DND-41 (cell line): ENCODE measurements around the gene R3HDM4.

Source experiments
- ATAC-seq: fragments of 200-7000 bp; cut with Tn5 transposase; 3 replicates; pipeline ENCODE4 v1.9.1; 2021; ENCODE audit warnings: low read depth; ENCODE audit not compliant: insufficient read depth
- DNase-seq: peaks from one replicate; pipeline ENCODE4 v3.0.0-alpha.2; 2020
- H2AFZ ChIP-seq: 2 replicates; pipeline ENCODE4 v1.6.0; 2012; ENCODE audit warnings: low read depth, low read length
- H3K27ac ChIP-seq: 2 replicates; pipeline ENCODE4 v1.5.1; 2012; ENCODE audit warnings: low read length, inconsistent platforms
- H3K27me3 ChIP-seq: fragments of 200-600 bp; sonication (generic); 2 replicates; pipeline ENCODE4 v1.6.0; 2012; ENCODE audit warnings: low read length, mild to moderate bottlenecking, inconsistent platforms; ENCODE audit not compliant: insufficient read depth, poor library complexity
- H3K36me3 ChIP-seq: 2 replicates; pipeline ENCODE4 v1.5.1; 2012; ENCODE audit warnings: low read length, inconsistent platforms; ENCODE audit not compliant: insufficient read depth
- H3K4me1 ChIP-seq: 2 replicates; pipeline ENCODE4 v1.5.1; 2012; ENCODE audit warnings: mild to moderate bottlenecking, low read length; ENCODE audit not compliant: insufficient read depth
- H3K4me2 ChIP-seq: 2 replicates; pipeline ENCODE4 v1.6.0; 2012; ENCODE audit warnings: mild to moderate bottlenecking, moderate library complexity, low read length, inconsistent platforms; ENCODE audit not compliant: insufficient read depth
- H3K4me3 ChIP-seq, 2 experiments: fragments of 200-600 bp in 1 of 2; shearing (Covaris generic) in 1 of 2; 2 replicates each; pipeline ENCODE4 v1.5.1; 2012 to 2016; ENCODE audit warnings: inconsistent platforms in 2 of 2, low read length in 2 of 2, mild to moderate bottlenecking in 2 of 2, low read depth in 1 of 2, moderate library complexity in 1 of 2
- H3K79me2 ChIP-seq: 2 replicates; pipeline ENCODE4 v1.6.0; 2012; ENCODE audit warnings: low read length, inconsistent platforms; ENCODE audit not compliant: insufficient read depth
- H3K9ac ChIP-seq: 2 replicates; pipeline ENCODE4 v1.6.0; 2012; ENCODE audit warnings: low read depth, mild to moderate bottlenecking, inconsistent platforms, low read length, moderate library complexity
- H3K9me3 ChIP-seq: 2 replicates; pipeline ENCODE4 v1.5.1; 2012; ENCODE audit warnings: low read length, moderate library complexity, mild to moderate bottlenecking, inconsistent platforms; ENCODE audit not compliant: insufficient read depth, severe bottlenecking
- H4K20me1 ChIP-seq: 2 replicates; pipeline ENCODE4 v1.6.0; 2012; ENCODE audit warnings: low read length; ENCODE audit not compliant: insufficient read depth
- CTCF ChIP-seq: IDR thresholded peaks from 2 replicates; pipeline ENCODE4 v1.5.1; 2012; ENCODE audit warnings: borderline replicate concordance, low read length, moderate library complexity, mild to moderate bottlenecking; ENCODE audit not compliant: poor library complexity, severe bottlenecking; ENCODE audit errors: extremely low read depth
- EZH2 ChIP-seq: IDR thresholded peaks from 3 replicates; pipeline ENCODE4 v1.6.1; 2012; ENCODE audit warnings: borderline replicate concordance, low read depth, mild to moderate bottlenecking, moderate library complexity, low read length, inconsistent platforms; ENCODE audit not compliant: severe bottlenecking

The R3HDM4 gene

GRCh38 chr19:955803-956765, 43.1 kb upstream of the R3HDM4 start:
- Histone ChIP-seq H3K4me1 (no peaks in the 10 kb centered on the region), H2AFZ (no peak overlapping the region), H3K4me3 (no peak overlapping the region), H3K4me2 (no peak overlapping the region), H3K9me3 (no peaks in the 10 kb centered on the region), H3K79me2 (peaks cover 41% of the 10 kb centered on the region), H3K27ac (no peak overlapping the region), H3K9ac (no peak overlapping the region), H3K36me3 (peaks cover 21% of the 10 kb centered on the region), H4K20me1 (peaks cover 44% of the 10 kb centered on the region), H3K27me3 (no peaks in the 10 kb centered on the region)
- DNase-seq (no peak), ATAC-seq (no peak)
- TF ChIP-seq CTCF (no peak), EZH2 (no peak)

GRCh38 chr19:954672-955494, 41.9 kb upstream of the R3HDM4 start:
- no peak overlapping the region for H3K27ac ChIP-seq
- TF ChIP-seq CTCF (no peak), EZH2 (no peak)
- peaks cover 41% of the 10 kb centered on the region for H3K79me2 ChIP-seq
- no peak overlapping the region for H3K4me2 ChIP-seq
- H3K9me3 ChIP-seq: no peaks in the 10 kb centered on the region
- peaks cover 11% of the 10 kb centered on the region for H3K36me3 ChIP-seq
- ATAC-seq (no peak), DNase-seq (no peak)
- peaks cover 44% of the 10 kb centered on the region for H4K20me1 ChIP-seq
- no peak overlapping the region for H3K9ac ChIP-seq
- no peak overlapping the region for H2AFZ ChIP-seq
- H3K4me1 ChIP-seq: no peaks in the 10 kb centered on the region
- H3K27me3 ChIP-seq: no peaks in the 10 kb centered on the region
- H3K4me3 ChIP-seq: no peak overlapping the region

- H3K9me3 ChIP-seq: no peaks in the 10 kb centered on the region
- H2AFZ ChIP-seq: no peak overlapping the region
- no peak overlapping the region for H3K4me3 ChIP-seq
- DNase-seq: no peak
- H3K27me3 ChIP-seq: no peaks in the 10 kb centered on the region
- H3K27ac ChIP-seq: no peak overlapping the region
- TF ChIP-seq EZH2 (no peak), CTCF (no peak)
- H4K20me1 ChIP-seq: peaks cover 43% of the 10 kb centered on the region
- no peak overlapping the region for H3K4me2 ChIP-seq
- peaks cover 43% of the 10 kb centered on the region for H3K79me2 ChIP-seq
- no peaks in the 10 kb centered on the region for H3K4me1 ChIP-seq
- peaks cover 5% of the 10 kb centered on the region for H3K36me3 ChIP-seq
- ATAC-seq: no peak
- no peak overlapping the region for H3K9ac ChIP-seq
Measured at GRCh38 chr19:954272-954671, 41.3 kb upstream of the R3HDM4 start.
